Measurements from ENCODE around the gene NOTCH3. TPM values are rescaled to one million over a fixed set of nuclear protein-coding genes. Genes with fewer than 3 reads are reported as not detected.

NOTCH3 gene
- total and polyA plus RNA-seq, 2 of the 8 experiments (the other 6 are each of a cell fraction or from before 2014, with no cell fraction given), result 37.5 to 107 TPM

GRCh38 chr19:15210323-15210781 is 9.6 kb upstream of the NOTCH3 start:
- H3K27me3 ChIP-seq (replicated peaks in 1 of 4; ENCODE audit: control insufficient read depth in 3 of 4, extremely low read depth in 1 of 4, insufficient read depth in 3 of 4, low read length in 3 of 4), result no peaks in the 10 kb centered on the region
- no peak overlapping the region for H3K4ac ChIP-seq (replicated peaks; ENCODE audit: insufficient read length, low read depth, low read length)
- no peak overlapping the region for H2AFZ ChIP-seq (ENCODE audit: low read length)
- no peak overlapping the region for H3K56ac ChIP-seq (replicated peaks; ENCODE audit: insufficient read length, low read depth, low read length)
- TF ChIP-seq SUZ12 (IDR thresholded peaks at IDR 0.05; ENCODE audit: low read length) (no peak), EZH2 (IDR thresholded peaks at IDR 0.05; ENCODE audit: low read depth, low read length, severe bottlenecking) (no peak), TCF12 (IDR thresholded peaks at IDR 0.05; ENCODE audit: low read depth, low read length) (no peak), TAF1 (IDR thresholded peaks at IDR 0.05; ENCODE audit: low read depth, low read length) (no peak), RAD21 (IDR thresholded peaks at IDR 0.05 in 1 of 2, conservative IDR thresholded peaks at IDR 0.05 in 1 of 2; ENCODE audit: low read depth in 2 of 2, low read length in 2 of 2) (no peak), EGR1 (IDR thresholded peaks at IDR 0.05; ENCODE audit: borderline replicate concordance, low read depth, low read length) (no peak), POU5F1 (IDR thresholded peaks at IDR 0.05; ENCODE audit: low read depth, low read length) (no peak), TBP (IDR thresholded peaks at IDR 0.05; ENCODE audit: low read depth, low read length) (no peak), USF2 (IDR thresholded peaks at IDR 0.05; ENCODE audit: low read length) (no peak), EP300 (IDR thresholded peaks at IDR 0.05; ENCODE audit: borderline replicate concordance in 1 of 2, low read depth in 2 of 2, low read length in 2 of 2) (no peak)
- H3K23me2 ChIP-seq (ENCODE audit: low read depth, low read length), result no peaks in the 10 kb centered on the region
- H3K23ac ChIP-seq (ENCODE audit: insufficient read length), result no peak overlapping the region
- DNase-seq (ENCODE audit: low read depth in 1 of 2, low spot score in 2 of 2), result no peak
- H3K9ac ChIP-seq (replicated peaks in 1 of 4; ENCODE audit: extremely low read depth in 1 of 4, low read depth in 3 of 4, low read length in 3 of 4), result no peak overlapping the region
- no peaks in the 10 kb centered on the region for H3K79me2 ChIP-seq (ENCODE audit: control insufficient read depth in 1 of 2, insufficient read depth in 2 of 2, low read length in 2 of 2)
- H2BK120ac ChIP-seq (replicated peaks; ENCODE audit: low read depth, low read length), result no peak overlapping the region
- no peak overlapping the region for H3K14ac ChIP-seq (ENCODE audit: insufficient read length)
- no peaks in the 10 kb centered on the region for H3K79me1 ChIP-seq (ENCODE audit: low read depth, low read length)
- H4K5ac ChIP-seq (ENCODE audit: insufficient read length, low read depth, low read length), result no peak overlapping the region
- H4K91ac ChIP-seq (replicated peaks; ENCODE audit: insufficient read length, low read length), result no peak overlapping the region
- H3K4me1 ChIP-seq (replicated peaks in 1 of 4; ENCODE audit: control insufficient read depth in 3 of 4, insufficient read depth in 4 of 4, low read length in 3 of 4), result no peaks in the 10 kb centered on the region
- H2AK5ac ChIP-seq (ENCODE audit: low read depth, low read length), result no peak overlapping the region
- FAIRE-seq, result no peak
- H2BK5ac ChIP-seq (ENCODE audit: low read depth, low read length), result no peak overlapping the region
- 90% methylated on average over 5 of the region's 5 CpGs; no CpG with 5 or more reads in 1 of the 2 experiments for WGBS, 2 experiments (ENCODE audit: extremely low coverage in 1 of 2, insufficient coverage in 1 of 2, insufficient read length in 1 of 2, insufficient replicate concordance in 2 of 2, low coverage in 1 of 2, low lambda C conversion rate in 2 of 2, missing lambda C conversion rate in 1 of 2)
- no peak overlapping the region for H4K8ac ChIP-seq (ENCODE audit: extremely low read depth, insufficient read depth, low read length)
- no peaks in the 10 kb centered on the region for H3K9me3 ChIP-seq (ENCODE audit: insufficient read depth in 2 of 2, low read depth in 1 of 2, low read length in 1 of 2)
- peaks cover 0 to 1% of the 10 kb centered on the region in 2 experiments for H4K20me1 ChIP-seq (replicated peaks in 1 of 2; ENCODE audit: control insufficient read depth in 1 of 2, insufficient read depth in 2 of 2, low read length in 2 of 2)
- H3K4me3 ChIP-seq (ENCODE audit: extremely low read depth in 1 of 4, insufficient read depth in 2 of 4, low read depth in 3 of 4, low read length in 4 of 4), result no peak overlapping the region
- H2BK12ac ChIP-seq (ENCODE audit: low read depth, low read length), result no peak overlapping the region
- no peak overlapping the region for H3K27ac ChIP-seq (ENCODE audit: low read depth, low read length)
- CTCF ChIA-PET (ENCODE audit: partially characterized antibody), result interaction anchor here (0.8 to 1.7 kb wide), 3 partner anchors 21 to 56 kb away, joined by 4 to 5 read pairs (median 4); no protein-coding TSS in a partner anchor
- H3K18ac ChIP-seq (ENCODE audit: extremely low read depth, low read length), result no peak overlapping the region
- H2BK15ac ChIP-seq (ENCODE audit: low read length), result no peak overlapping the region
- no peak overlapping the region for H2BK20ac ChIP-seq (ENCODE audit: low read length)
- H3K36me3 ChIP-seq (ENCODE audit: control insufficient read depth in 2 of 4, insufficient read depth in 4 of 4, low read length in 3 of 4), result no peaks in the 10 kb centered on the region
- no peak overlapping the region for H3K4me2 ChIP-seq (ENCODE audit: insufficient read depth in 1 of 2, low read depth in 2 of 2, low read length in 2 of 2)
- POLR2A ChIA-PET (ENCODE audit: partially characterized antibody), result interaction anchor here (0.7 to 1.2 kb wide), 2 partner anchors 12 to 97 kb away, joined by 4 read pairs; no protein-coding TSS in a partner anchor

Data from H1 (cell line).